Testis (tissue), 2 donors: Measurements from ENCODE around the gene COL4A1.

Experiments used
- CTCF ChIP-seq, 3 experiments: fragments of 450-650 bp in 2 of 3; fragments of 200-600 bp in 1 of 3; sonication (generic) in 1 of 3; IDR thresholded peaks; one replicate each; pipeline ENCODE4 v1.5.1; 2016 to 2019; ENCODE audit warnings: antibody characterized with exemption in 3 of 3, mild to moderate bottlenecking in 2 of 3, moderate library complexity in 1 of 3
- POLR2A ChIP-seq: fragments of 450-650 bp; IDR thresholded peaks from one replicate; pipeline ENCODE4 v1.6.1; 2017; ENCODE audit warnings: antibody characterized with exemption, mild to moderate bottlenecking, moderate library complexity

- TF ChIP-seq CTCF (IDR thresholded peaks at IDR 0.05) = no peak
- TF ChIP-seq POLR2A = no peak
Measured at GRCh38 chr13:110168999-110169933, 137.7 kb downstream of the COL4A1 start.
